ENCODE measurements around the gene KBTBD6.

Gene KBTBD6

GRCh38 chr13:41154042-41154441 lies 21.4 kb upstream of the KBTBD6 start:
- DNase-seq (ENCODE audit: low read depth, low spot score) = no peak
- no peak overlapping the region for H3K4me3 ChIP-seq (ENCODE audit: low read length)
- H3K9me3 ChIP-seq (ENCODE audit: control insufficient read depth, insufficient read depth, low read length) = peaks cover 6% of the 10 kb centered on the region
- no peak overlapping the region for H3K27ac ChIP-seq (ENCODE audit: low read length)
- H3K36me3 ChIP-seq (ENCODE audit: control insufficient read depth, insufficient read depth, low read length) = no peaks in the 10 kb centered on the region; the same call in 1 of the 2 replicates
- H3K4me1 ChIP-seq (ENCODE audit: control insufficient read depth, insufficient read depth, low read length) = peaks cover 1% of the 10 kb centered on the region; the same call in 1 of the 2 replicates
- no peaks in the 10 kb centered on the region for H3K27me3 ChIP-seq (ENCODE audit: control insufficient read depth, insufficient read depth, low read length)

GRCh38 chr13:41152005-41152404 lies 19.4 kb upstream of the KBTBD6 start:
- Histone ChIP-seq H3K4me3 (ENCODE audit: low read length) (no peak overlapping the region), H3K27me3 (ENCODE audit: control insufficient read depth, insufficient read depth, low read length) (no peaks in the 10 kb centered on the region), H3K4me1 (ENCODE audit: control insufficient read depth, insufficient read depth, low read length) (no peaks in the 10 kb centered on the region), H3K27ac (ENCODE audit: low read length) (no peak overlapping the region), H3K36me3 (ENCODE audit: control insufficient read depth, insufficient read depth, low read length) (no peaks in the 10 kb centered on the region; the same call in 1 of the 2 replicates), H3K9me3 (ENCODE audit: control insufficient read depth, insufficient read depth, low read length) (peaks cover 6% of the 10 kb centered on the region)
- no CpG with 5 or more reads among the region's 3 CpGs for WGBS (ENCODE audit: insufficient coverage, insufficient read length)
- DNase-seq (ENCODE audit: low read depth, low spot score) = no peak

GRCh38 chr13:41150058-41150457 lies 17.5 kb upstream of the KBTBD6 start:
- no CpG with 5 or more reads among the region's 2 CpGs for WGBS (ENCODE audit: insufficient coverage, insufficient read length)

GRCh38 chr13:41148419-41149283 lies 16.0 kb upstream of the KBTBD6 start:
- Histone ChIP-seq H3K9me3 (ENCODE audit: control insufficient read depth, insufficient read depth, low read length) (peaks cover 6% of the 10 kb centered on the region), H3K36me3 (ENCODE audit: control insufficient read depth, insufficient read depth, low read length) (no peaks in the 10 kb centered on the region; the same call in 1 of the 2 replicates), H3K27ac (ENCODE audit: low read length) (no peak overlapping the region), H3K27me3 (ENCODE audit: control insufficient read depth, insufficient read depth, low read length) (no peaks in the 10 kb centered on the region), H3K4me3 (ENCODE audit: low read length) (no peak overlapping the region), H3K4me1 (ENCODE audit: control insufficient read depth, insufficient read depth, low read length) (no peaks in the 10 kb centered on the region)
- DNase-seq (ENCODE audit: low read depth, low spot score) = no peak
- WGBS (ENCODE audit: insufficient coverage, insufficient read length) = no CpG with 5 or more reads among the region's 3 CpGs

More at GRCh38 chr13:41150058-41150457, 17.5 kb upstream of the KBTBD6 start:
- H3K4me1 ChIP-seq (ENCODE audit: control insufficient read depth, insufficient read depth, low read length) = no peaks in the 10 kb centered on the region
- no peaks in the 10 kb centered on the region for H3K27me3 ChIP-seq (ENCODE audit: control insufficient read depth, insufficient read depth, low read length)
- H3K36me3 ChIP-seq (ENCODE audit: control insufficient read depth, insufficient read depth, low read length) = no peaks in the 10 kb centered on the region; the same call in 1 of the 2 replicates
- no peak for DNase-seq (ENCODE audit: low read depth, low spot score)
- no peak overlapping the region for H3K4me3 ChIP-seq (ENCODE audit: low read length)
- no peak overlapping the region for H3K27ac ChIP-seq (ENCODE audit: low read length)
- H3K9me3 ChIP-seq (ENCODE audit: control insufficient read depth, insufficient read depth, low read length) = peaks cover 6% of the 10 kb centered on the region

- Histone ChIP-seq H3K4me1 (ENCODE audit: control insufficient read depth, insufficient read depth, low read length) (no peaks in the 10 kb centered on the region), H3K4me3 (ENCODE audit: low read length) (no peak overlapping the region), H3K36me3 (ENCODE audit: control insufficient read depth, insufficient read depth, low read length) (no peaks in the 10 kb centered on the region; the same call in 1 of the 2 replicates), H3K27me3 (ENCODE audit: control insufficient read depth, insufficient read depth, low read length) (no peaks in the 10 kb centered on the region), H3K9me3 (ENCODE audit: control insufficient read depth, insufficient read depth, low read length) (peaks cover 6% of the 10 kb centered on the region), H3K27ac (ENCODE audit: low read length) (no peak overlapping the region)
- no peak for DNase-seq (ENCODE audit: low read depth, low spot score)
- WGBS (ENCODE audit: insufficient coverage, insufficient read length) = no CpG with 5 or more reads among the region's 4 CpGs
Observed at GRCh38 chr13:41145136-41145908, 12.7 kb upstream of the KBTBD6 start.

GRCh38 chr13:41144576-41144975 lies 12.0 kb upstream of the KBTBD6 start:
- Histone ChIP-seq H3K27me3 (ENCODE audit: control insufficient read depth, insufficient read depth, low read length) (no peaks in the 10 kb centered on the region), H3K9me3 (ENCODE audit: control insufficient read depth, insufficient read depth, low read length) (peaks cover 3% of the 10 kb centered on the region), H3K36me3 (ENCODE audit: control insufficient read depth, insufficient read depth, low read length) (no peaks in the 10 kb centered on the region; the same call in 1 of the 2 replicates), H3K4me1 (ENCODE audit: control insufficient read depth, insufficient read depth, low read length) (no peaks in the 10 kb centered on the region), H3K27ac (ENCODE audit: low read length) (no peak overlapping the region), H3K4me3 (ENCODE audit: low read length) (no peak overlapping the region)
- no CpG with 5 or more reads among the region's 2 CpGs for WGBS (ENCODE audit: insufficient coverage, insufficient read length)
- DNase-seq (ENCODE audit: low read depth, low spot score) = no peak

- DNase-seq (ENCODE audit: low read depth, low spot score) = no peak
- WGBS (ENCODE audit: insufficient coverage, insufficient read length) = no CpG with 5 or more reads among the region's 3 CpGs
- H3K36me3 ChIP-seq (ENCODE audit: control insufficient read depth, insufficient read depth, low read length) = no peaks in the 10 kb centered on the region
- no peaks in the 10 kb centered on the region for H3K4me1 ChIP-seq (ENCODE audit: control insufficient read depth, insufficient read depth, low read length)
- H3K27ac ChIP-seq (ENCODE audit: low read length) = no peak overlapping the region
- no peak overlapping the region for H3K4me3 ChIP-seq (ENCODE audit: low read length)
- no peaks in the 10 kb centered on the region for H3K27me3 ChIP-seq (ENCODE audit: control insufficient read depth, insufficient read depth, low read length)
- H3K9me3 ChIP-seq (ENCODE audit: control insufficient read depth, insufficient read depth, low read length) = no peaks in the 10 kb centered on the region
Observed at GRCh38 chr13:41139296-41139966, 6.8 kb upstream of the KBTBD6 start.

GRCh38 chr13:41137951-41138350 lies 5.3 kb upstream of the KBTBD6 start:
- Histone ChIP-seq H3K4me3 (ENCODE audit: low read length) (no peak overlapping the region), H3K9me3 (ENCODE audit: control insufficient read depth, insufficient read depth, low read length) (no peaks in the 10 kb centered on the region), H3K27me3 (ENCODE audit: control insufficient read depth, insufficient read depth, low read length) (no peaks in the 10 kb centered on the region), H3K4me1 (ENCODE audit: control insufficient read depth, insufficient read depth, low read length) (no peaks in the 10 kb centered on the region), H3K36me3 (ENCODE audit: control insufficient read depth, insufficient read depth, low read length) (no peaks in the 10 kb centered on the region), H3K27ac (ENCODE audit: low read length) (no peak overlapping the region)
- no CpG with 5 or more reads among the region's 2 CpGs for WGBS (ENCODE audit: insufficient coverage, insufficient read length)
- DNase-seq (ENCODE audit: low read depth, low spot score) = no peak

GRCh38 chr13:41137241-41137640 lies 4.6 kb upstream of the KBTBD6 start:
- no peak for DNase-seq (ENCODE audit: low read depth, low spot score)
- H3K9me3 ChIP-seq (ENCODE audit: control insufficient read depth, insufficient read depth, low read length) = no peaks in the 10 kb centered on the region
- no peaks in the 10 kb centered on the region for H3K4me1 ChIP-seq (ENCODE audit: control insufficient read depth, insufficient read depth, low read length)
- no peaks in the 10 kb centered on the region for H3K36me3 ChIP-seq (ENCODE audit: control insufficient read depth, insufficient read depth, low read length)
- no peak overlapping the region for H3K4me3 ChIP-seq (ENCODE audit: low read length)
- no peaks in the 10 kb centered on the region for H3K27me3 ChIP-seq (ENCODE audit: control insufficient read depth, insufficient read depth, low read length)
- H3K27ac ChIP-seq (ENCODE audit: low read length) = no peak overlapping the region
- no CpG with 5 or more reads among the region's 3 CpGs for WGBS (ENCODE audit: insufficient coverage, insufficient read length)

- DNase-seq (ENCODE audit: low read depth, low spot score) = no peak
- H3K27me3 ChIP-seq (ENCODE audit: control insufficient read depth, insufficient read depth, low read length) = no peaks in the 10 kb centered on the region
Observed at GRCh38 chr13:41136396-41137031, 3.9 kb upstream of the KBTBD6 start.

More at GRCh38 chr13:41136396-41137031, 3.9 kb upstream of the KBTBD6 start:
- no CpG with 5 or more reads among the region's 9 CpGs for WGBS (ENCODE audit: insufficient coverage, insufficient read length)
- Histone ChIP-seq H3K36me3 (ENCODE audit: control insufficient read depth, insufficient read depth, low read length) (no peaks in the 10 kb centered on the region), H3K27ac (ENCODE audit: low read length) (no peak overlapping the region), H3K4me1 (ENCODE audit: control insufficient read depth, insufficient read depth, low read length) (peaks cover 1% of the 10 kb centered on the region; the same call in 1 of the 2 replicates), H3K4me3 (ENCODE audit: low read length) (no peak overlapping the region), H3K9me3 (ENCODE audit: control insufficient read depth, insufficient read depth, low read length) (no peaks in the 10 kb centered on the region)

All from iPS DF 6.9 (cell line).